Loucy (cell line): ENCODE data around the gene PDGFRA.
"Not testable (repeated sequence)": the region's sequence is repeated elsewhere in the genome, so short reads cannot be mapped to it uniquely, and the experiment has no call there.

Experiments used
- H2AFZ ChIP-seq: fragments of 200-600 bp; sonication (generic); 2 replicates; pipeline ENCODE4 v1.6.0; 2016; ENCODE audit warnings: antibody characterized with exemption, mild to moderate bottlenecking, low read length, moderate library complexity
- H3F3A ChIP-seq: fragments of 200-600 bp; 2 replicates; pipeline ENCODE4 v1.6.0; 2016; ENCODE audit warnings: antibody characterized with exemption, low read depth, mild to moderate bottlenecking
- H3K27me3 ChIP-seq: fragments of 200-600 bp; sonication (generic); 2 replicates; pipeline ENCODE4 v1.6.1; 2014; ENCODE audit warnings: low read length, mild to moderate bottlenecking; ENCODE audit not compliant: insufficient read depth, poor library complexity, severe bottlenecking
- H3K36me3 ChIP-seq: fragments of 200-600 bp; sonication (generic); 2 replicates; pipeline ENCODE4 v1.6.1; 2016; ENCODE audit warnings: low read length; ENCODE audit not compliant: insufficient read depth
- H3K4me1 ChIP-seq: fragments of 200-600 bp; sonication (generic); 2 replicates; pipeline ENCODE4 v1.5.1; 2014; ENCODE audit warnings: low read length, mild to moderate bottlenecking; ENCODE audit not compliant: insufficient read depth, poor library complexity, severe bottlenecking
- H3K4me2 ChIP-seq: fragments of 200-600 bp; sonication (generic); 2 replicates; pipeline ENCODE4 v1.6.0; 2014; ENCODE audit warnings: antibody characterized with exemption, low read length, low read depth, mild to moderate bottlenecking; ENCODE audit not compliant: poor library complexity, severe bottlenecking
- H3K4me3 ChIP-seq: fragments of 200-600 bp; sonication (generic); 2 replicates; pipeline ENCODE4 v1.5.1; 2014; ENCODE audit warnings: low read length, mild to moderate bottlenecking, mixed read lengths; ENCODE audit not compliant: poor library complexity, severe bottlenecking
- H3K79me2 ChIP-seq: fragments of 200-600 bp; sonication (generic); 2 replicates; pipeline ENCODE4 v1.6.1; 2014; ENCODE audit warnings: low read length; ENCODE audit not compliant: insufficient read depth
- H3K9ac ChIP-seq: fragments of 200-600 bp; sonication (generic); 2 replicates; pipeline ENCODE4 v1.6.0; 2014; ENCODE audit warnings: mild to moderate bottlenecking, low read depth, low read length, moderate library complexity; ENCODE audit not compliant: poor library complexity, severe bottlenecking
- H3K9me2 ChIP-seq: fragments of 200-600 bp; sonication (generic); replicated peaks from 2 replicates; pipeline ENCODE4 v1.6.1; 2016; ENCODE audit warnings: low read depth, low read length, mixed read lengths
- H3K9me3 ChIP-seq: fragments of 200-600 bp; sonication (generic); 2 replicates; pipeline ENCODE4 v1.6.1; 2014; ENCODE audit warnings: mild to moderate bottlenecking, antibody characterized with exemption, low read length, low read depth; ENCODE audit not compliant: insufficient read depth
- H4K20me1 ChIP-seq: fragments of 200-600 bp; sonication (generic); 2 replicates; pipeline ENCODE4 v1.6.0; 2014; ENCODE audit warnings: antibody characterized with exemption, low read length, mild to moderate bottlenecking; ENCODE audit not compliant: insufficient read depth, poor library complexity, severe bottlenecking
- CTCF ChIP-seq: fragments of 200-600 bp; sonication (generic); conservative IDR thresholded peaks from 2 replicates; pipeline ENCODE4 v1.5.1; 2014; ENCODE audit warnings: mild to moderate bottlenecking, antibody characterized with exemption, low read length
- EZH2phosphoT487 ChIP-seq: fragments of 200-600 bp; IDR thresholded peaks from 2 replicates; pipeline ENCODE4 v1.6.1; 2018; ENCODE audit warnings: antibody characterized with exemption, mild to moderate bottlenecking, moderate library complexity, borderline replicate concordance

Gene PDGFRA

GRCh38 chr4:54233697-54234496 is 4.8 kb downstream of the PDGFRA start:
- Histone ChIP-seq H3K27me3 (no peaks in the 10 kb centered on the region), H3K4me1 (no peaks in the 10 kb centered on the region), H3K9ac (no peak overlapping the region), H3K9me3 (no peaks in the 10 kb centered on the region), H3K79me2 (no peaks in the 10 kb centered on the region), H3F3A (no peaks in the 10 kb centered on the region), H2AFZ (no peak overlapping the region), H3K4me2 (peak overlapping the region; percentile 38), H3K36me3 (no peaks in the 10 kb centered on the region), H3K4me3 (peak overlapping the region; percentile 18), H3K9me2 (no peaks in the 10 kb centered on the region), H4K20me1 (no peaks in the 10 kb centered on the region)
- TF ChIP-seq EZH2phosphoT487 (no peak), CTCF (peak; percentile 79)

GRCh38 chr4:54234497-54235205 is 5.6 kb downstream of the PDGFRA start:
- no peaks in the 10 kb centered on the region for H3K9me2 ChIP-seq
- H3K9ac ChIP-seq = no peak overlapping the region
- peak overlapping the region; percentile 22; the same call in 1 of the 2 replicates for H2AFZ ChIP-seq
- H3K4me2 ChIP-seq = peak overlapping the region; percentile 38
- H3K9me3 ChIP-seq = no peaks in the 10 kb centered on the region
- TF ChIP-seq CTCF (no peak), EZH2phosphoT487 (no peak)
- no peaks in the 10 kb centered on the region for H3K27me3 ChIP-seq
- no peaks in the 10 kb centered on the region for H3F3A ChIP-seq
- H3K36me3 ChIP-seq = no peaks in the 10 kb centered on the region
- H3K4me3 ChIP-seq = peak overlapping the region; percentile 18
- no peaks in the 10 kb centered on the region for H3K79me2 ChIP-seq
- no peaks in the 10 kb centered on the region for H3K4me1 ChIP-seq
- H4K20me1 ChIP-seq = no peaks in the 10 kb centered on the region

GRCh38 chr4:54236316-54236715 is 7.2 kb downstream of the PDGFRA start:
- not testable (repeated sequence) for H3F3A ChIP-seq, H3K9ac ChIP-seq, H3K27me3 ChIP-seq, H4K20me1 ChIP-seq, H3K4me1 ChIP-seq, H3K9me3 ChIP-seq, H2AFZ ChIP-seq, H3K4me2 ChIP-seq, H3K9me2 ChIP-seq, H3K79me2 ChIP-seq, H3K36me3 ChIP-seq, H3K4me3 ChIP-seq
